ENCODE data around the gene KCND2.

KCND2 gene

DNA sequence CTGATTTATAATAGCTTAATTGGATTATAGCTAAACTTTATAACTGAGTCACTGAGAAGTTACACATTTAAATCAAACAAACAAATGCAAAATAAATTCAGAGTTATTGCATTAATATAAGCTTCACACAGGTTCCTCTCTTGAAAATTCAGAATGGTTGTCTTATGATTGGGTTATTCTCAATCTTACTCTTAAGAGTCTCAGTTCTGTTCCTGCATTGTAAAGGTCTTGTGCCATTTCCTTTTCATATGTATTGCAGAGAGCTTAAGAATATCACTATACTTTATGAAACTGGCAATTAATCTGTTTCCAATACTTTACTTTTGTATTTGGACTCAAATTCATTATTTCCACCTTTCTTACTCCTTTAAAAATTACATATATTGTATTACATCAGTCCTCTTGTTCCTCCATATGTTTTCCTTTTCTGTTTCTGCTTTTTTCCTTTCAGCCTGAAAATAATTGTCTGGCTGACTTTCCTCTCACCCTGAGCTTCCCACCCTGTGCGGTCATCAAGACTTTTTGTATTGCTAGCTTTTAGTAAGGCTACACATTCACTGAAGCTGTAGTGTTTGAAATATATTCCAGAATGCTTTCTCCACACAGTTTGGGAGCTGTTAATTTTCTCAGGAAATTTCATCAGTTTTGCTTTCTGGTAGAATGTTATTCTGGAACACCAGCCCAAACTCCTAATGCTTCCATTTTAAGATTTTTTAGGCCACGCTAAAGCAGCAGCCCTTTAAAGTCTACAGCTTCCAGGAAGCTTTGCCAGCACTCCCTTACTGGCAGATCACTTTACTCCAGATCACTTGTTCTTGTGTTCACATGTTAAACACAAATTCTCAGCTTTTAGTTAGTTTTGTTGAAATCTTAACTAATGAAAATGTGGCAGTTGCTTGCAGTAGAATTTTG, 139.4 kb downstream of the KCND2 start:
- no CpG with 5 or more reads among the region's 2 CpGs for WGBS, 2 donors (ENCODE audit: extremely low coverage in 2 of 2, insufficient read length in 2 of 2, insufficient replicate concordance in 1 of 2)
- H2BK5ac ChIP-seq (ENCODE audit: low read length), result no peak overlapping the region

DNA sequence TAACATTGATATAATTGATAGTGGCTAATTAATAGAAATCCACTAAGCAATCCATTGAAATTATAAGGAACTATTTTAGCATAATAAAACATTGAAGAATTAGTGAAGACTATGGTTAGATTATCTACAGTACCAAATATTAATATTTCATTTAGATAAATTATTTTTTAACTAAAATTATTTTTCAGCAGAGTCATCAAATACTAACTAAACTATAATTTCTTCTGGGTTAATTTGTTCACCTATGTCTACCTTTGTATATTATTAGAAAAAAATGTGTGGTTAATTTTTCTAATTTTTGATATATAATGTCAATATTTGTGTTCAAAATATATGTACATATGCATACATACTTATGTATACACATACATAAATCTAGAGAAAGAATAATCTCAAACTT, 140.2 kb downstream of the KCND2 start:
- no peak overlapping the region for H2AK5ac ChIP-seq (ENCODE audit: low read depth, low read length)
- no peak overlapping the region for H2BK120ac ChIP-seq (ENCODE audit: low read depth, low read length)
- no peaks in the 10 kb centered on the region for H3K9me3 ChIP-seq (replicated peaks in 1 of 2; ENCODE audit: control insufficient read depth in 2 of 2, insufficient read depth in 1 of 2, low read depth in 1 of 2, low read length in 2 of 2)
- no peak overlapping the region for H3K4me2 ChIP-seq (ENCODE audit: insufficient read depth, low read length, poor library complexity, severe bottlenecking)
- H3K27ac ChIP-seq (replicated peaks; ENCODE audit: low read length), result no peak overlapping the region
- no peaks in the 10 kb centered on the region for H3K27me3 ChIP-seq (ENCODE audit: control insufficient read depth in 3 of 3, insufficient read depth in 3 of 3, low read depth in 1 of 3, low read length in 3 of 3)
- no peak overlapping the region for H3K9ac ChIP-seq (ENCODE audit: low read depth, low read length, poor library complexity)
- H4K91ac ChIP-seq (ENCODE audit: low read depth, low read length, poor library complexity), result no peak overlapping the region
- no peak overlapping the region for H2AFZ ChIP-seq (ENCODE audit: low read length)
- no peak overlapping the region for H3K4me3 ChIP-seq (ENCODE audit: low read length in 2 of 2)
- DNase-seq (ENCODE audit: low spot score), result no peak
- H3K79me1 ChIP-seq (ENCODE audit: low read depth, low read length), result no peaks in the 10 kb centered on the region
- no peak overlapping the region for H2BK5ac ChIP-seq (ENCODE audit: low read length)
- H3K23ac ChIP-seq (ENCODE audit: low read depth, low read length, poor library complexity), result no peak overlapping the region
- H4K8ac ChIP-seq (ENCODE audit: low read depth, low read length), result no peak overlapping the region
- no peaks in the 10 kb centered on the region for H3K36me3 ChIP-seq (replicated peaks in 1 of 2; ENCODE audit: control insufficient read depth in 2 of 2, insufficient read depth in 2 of 2, low read length in 2 of 2)
- H3K4ac ChIP-seq (ENCODE audit: low read length), result no peak overlapping the region
- H3K4me1 ChIP-seq (ENCODE audit: control insufficient read depth in 2 of 2, insufficient read depth in 1 of 2, low read depth in 1 of 2, low read length in 2 of 2), result no peaks in the 10 kb centered on the region
- no peak overlapping the region for H2BK12ac ChIP-seq (ENCODE audit: low read length)
- no peak overlapping the region for H3K14ac ChIP-seq (ENCODE audit: low read length)
- no peak overlapping the region for H3K18ac ChIP-seq (ENCODE audit: low read length)
- no peak overlapping the region for H2BK15ac ChIP-seq (ENCODE audit: low read length)

More for the DNA sequence above, 139.4 kb downstream of the KCND2 start:
- Histone ChIP-seq H3K4ac (ENCODE audit: low read length) (no peak overlapping the region), H3K27me3 (ENCODE audit: control insufficient read depth in 3 of 3, insufficient read depth in 3 of 3, low read depth in 1 of 3, low read length in 3 of 3) (no peaks in the 10 kb centered on the region), H3K4me1 (ENCODE audit: control insufficient read depth in 2 of 2, insufficient read depth in 1 of 2, low read depth in 1 of 2, low read length in 2 of 2) (no peaks in the 10 kb centered on the region), H3K4me2 (ENCODE audit: insufficient read depth, low read length, poor library complexity, severe bottlenecking) (no peak overlapping the region), H3K27ac (replicated peaks; ENCODE audit: low read length) (no peak overlapping the region), H2BK12ac (ENCODE audit: low read length) (no peak overlapping the region), H3K23ac (ENCODE audit: low read depth, low read length, poor library complexity) (no peak overlapping the region), H3K9ac (ENCODE audit: low read depth, low read length, poor library complexity) (no peak overlapping the region), H3K18ac (ENCODE audit: low read length) (no peak overlapping the region), H3K4me3 (ENCODE audit: low read length in 2 of 2) (no peak overlapping the region), H3K79me1 (ENCODE audit: low read depth, low read length) (no peaks in the 10 kb centered on the region), H3K14ac (ENCODE audit: low read length) (no peak overlapping the region), H3K9me3 (replicated peaks in 1 of 2; ENCODE audit: control insufficient read depth in 2 of 2, insufficient read depth in 1 of 2, low read depth in 1 of 2, low read length in 2 of 2) (no peaks in the 10 kb centered on the region), H3K36me3 (replicated peaks in 1 of 2; ENCODE audit: control insufficient read depth in 2 of 2, insufficient read depth in 2 of 2, low read length in 2 of 2) (no peaks in the 10 kb centered on the region), H4K91ac (ENCODE audit: low read depth, low read length, poor library complexity) (no peak overlapping the region), H2AK5ac (ENCODE audit: low read depth, low read length) (no peak overlapping the region), H4K8ac (ENCODE audit: low read depth, low read length) (no peak overlapping the region), H2AFZ (ENCODE audit: low read length) (peak overlapping the region; percentile 53), H2BK120ac (ENCODE audit: low read depth, low read length) (no peak overlapping the region), H2BK15ac (ENCODE audit: low read length) (no peak overlapping the region)
- no peak for DNase-seq (ENCODE audit: low spot score)

DNA sequence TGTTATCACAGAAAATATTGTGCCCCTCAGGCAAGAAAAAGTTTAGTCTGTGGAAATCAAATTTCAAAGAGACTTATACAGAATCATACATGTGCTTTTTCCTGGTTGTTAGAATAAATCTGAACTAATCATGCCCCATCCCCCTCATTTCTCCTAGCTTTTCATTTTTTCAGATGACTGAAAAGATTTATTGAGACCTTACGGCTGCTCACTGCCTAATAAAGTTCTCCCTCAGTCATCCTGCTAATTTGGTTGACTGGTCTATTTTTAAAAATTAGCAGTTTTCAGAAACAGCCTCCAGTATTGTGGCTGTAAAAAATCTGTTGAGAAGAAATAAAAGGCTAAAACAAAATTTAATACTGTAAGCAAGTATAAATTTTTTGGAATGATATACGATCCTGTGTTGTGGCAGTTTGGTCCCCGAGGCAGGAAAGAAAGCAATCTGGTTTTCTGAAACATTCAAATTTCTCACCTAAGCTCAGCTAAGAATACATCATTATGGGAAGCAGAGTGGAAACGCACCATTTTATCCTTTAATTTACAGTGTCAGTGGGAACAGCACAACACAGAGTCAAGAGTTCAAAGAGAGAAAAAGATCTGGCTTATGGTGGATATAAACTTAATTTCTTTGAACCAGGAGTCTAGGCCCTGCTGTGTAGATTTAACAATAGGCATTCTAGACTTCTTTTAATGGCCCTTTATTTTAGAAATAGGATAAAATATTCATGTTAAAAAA, 144.4 kb downstream of the KCND2 start:
- Histone ChIP-seq H4K8ac (ENCODE audit: low read depth, low read length) (no peak overlapping the region), H2BK15ac (ENCODE audit: low read length) (no peak overlapping the region), H2AK5ac (ENCODE audit: low read depth, low read length) (no peak overlapping the region), H3K27ac (replicated peaks; ENCODE audit: low read length) (no peak overlapping the region), H3K4me2 (ENCODE audit: insufficient read depth, low read length, poor library complexity, severe bottlenecking) (no peak overlapping the region), H3K27me3 (ENCODE audit: control insufficient read depth in 3 of 3, insufficient read depth in 3 of 3, low read depth in 1 of 3, low read length in 3 of 3) (no peaks in the 10 kb centered on the region), H3K4me3 (ENCODE audit: low read length in 2 of 2) (no peak overlapping the region), H4K91ac (ENCODE audit: low read depth, low read length, poor library complexity) (no peak overlapping the region), H3K23ac (ENCODE audit: low read depth, low read length, poor library complexity) (no peak overlapping the region), H3K79me1 (ENCODE audit: low read depth, low read length) (no peaks in the 10 kb centered on the region), H2AFZ (ENCODE audit: low read length) (no peak overlapping the region), H3K9me3 (replicated peaks in 1 of 2; ENCODE audit: control insufficient read depth in 2 of 2, insufficient read depth in 1 of 2, low read depth in 1 of 2, low read length in 2 of 2) (no peaks in the 10 kb centered on the region), H3K14ac (ENCODE audit: low read length) (no peak overlapping the region), H3K9ac (ENCODE audit: low read depth, low read length, poor library complexity) (no peak overlapping the region), H3K4me1 (ENCODE audit: control insufficient read depth in 2 of 2, insufficient read depth in 1 of 2, low read depth in 1 of 2, low read length in 2 of 2) (no peaks in the 10 kb centered on the region), H3K18ac (ENCODE audit: low read length) (no peak overlapping the region), H2BK12ac (ENCODE audit: low read length) (no peak overlapping the region), H2BK120ac (ENCODE audit: low read depth, low read length) (no peak overlapping the region), H3K4ac (ENCODE audit: low read length) (no peak overlapping the region), H3K36me3 (replicated peaks in 1 of 2; ENCODE audit: control insufficient read depth in 2 of 2, insufficient read depth in 2 of 2, low read length in 2 of 2) (no peaks in the 10 kb centered on the region), H2BK5ac (ENCODE audit: low read length) (no peak overlapping the region)
- WGBS, 2 donors (ENCODE audit: extremely low coverage in 2 of 2, insufficient read length in 2 of 2, insufficient replicate concordance in 1 of 2), result no CpG with 5 or more reads among the region's 4 CpGs
- DNase-seq (ENCODE audit: low spot score), result no peak

DNA sequence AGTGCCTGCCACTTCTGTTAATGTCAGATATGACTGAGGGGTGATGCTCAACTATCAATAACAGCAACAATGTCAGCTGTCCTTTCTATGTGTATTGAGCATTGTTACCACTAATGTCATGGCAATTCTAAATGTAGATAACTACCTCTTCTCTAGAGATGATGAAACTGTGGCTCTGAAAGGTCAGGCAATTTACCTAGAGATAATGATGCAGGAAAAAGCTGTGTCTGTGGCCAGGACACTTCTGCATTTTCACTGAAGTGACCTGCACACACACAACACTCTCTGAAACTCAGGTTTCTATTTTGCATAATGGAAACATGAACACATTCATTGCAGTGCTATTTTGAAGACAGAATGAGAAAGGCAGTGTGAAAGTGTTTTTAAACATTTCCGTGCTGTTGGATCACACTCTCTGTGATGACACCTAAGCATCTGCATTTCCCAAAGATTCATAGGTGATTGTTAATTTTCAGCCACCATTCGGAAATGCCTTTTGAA, 148.2 kb downstream of the KCND2 start:
- Histone ChIP-seq H2BK5ac (ENCODE audit: low read length) (no peak overlapping the region), H2AFZ (ENCODE audit: low read length) (no peak overlapping the region), H2BK120ac (ENCODE audit: low read depth, low read length) (no peak overlapping the region), H2BK15ac (ENCODE audit: low read length) (no peak overlapping the region), H3K14ac (ENCODE audit: low read length) (no peak overlapping the region), H4K91ac (ENCODE audit: low read depth, low read length, poor library complexity) (no peak overlapping the region), H3K36me3 (replicated peaks in 1 of 2; ENCODE audit: control insufficient read depth in 2 of 2, insufficient read depth in 2 of 2, low read length in 2 of 2) (no peaks in the 10 kb centered on the region), H3K18ac (ENCODE audit: low read length) (no peak overlapping the region), H3K9ac (ENCODE audit: low read depth, low read length, poor library complexity) (no peak overlapping the region), H3K4me1 (ENCODE audit: control insufficient read depth in 2 of 2, insufficient read depth in 1 of 2, low read depth in 1 of 2, low read length in 2 of 2) (no peaks in the 10 kb centered on the region), H3K79me1 (ENCODE audit: low read depth, low read length) (no peaks in the 10 kb centered on the region), H3K9me3 (replicated peaks in 1 of 2; ENCODE audit: control insufficient read depth in 2 of 2, insufficient read depth in 1 of 2, low read depth in 1 of 2, low read length in 2 of 2) (no peaks in the 10 kb centered on the region), H3K4ac (ENCODE audit: low read length) (no peak overlapping the region), H3K27me3 (ENCODE audit: control insufficient read depth in 3 of 3, insufficient read depth in 3 of 3, low read depth in 1 of 3, low read length in 3 of 3) (no peaks in the 10 kb centered on the region), H4K8ac (ENCODE audit: low read depth, low read length) (no peak overlapping the region), H3K4me3 (ENCODE audit: low read length in 2 of 2) (no peak overlapping the region), H2AK5ac (ENCODE audit: low read depth, low read length) (no peak overlapping the region), H3K4me2 (ENCODE audit: insufficient read depth, low read length, poor library complexity, severe bottlenecking) (no peak overlapping the region), H3K27ac (replicated peaks; ENCODE audit: low read length) (no peak overlapping the region), H2BK12ac (ENCODE audit: low read length) (no peak overlapping the region), H3K23ac (ENCODE audit: low read depth, low read length, poor library complexity) (no peak overlapping the region)
- DNase-seq (ENCODE audit: low spot score), result no peak
- WGBS, 2 donors (ENCODE audit: extremely low coverage in 2 of 2, insufficient read length in 2 of 2, insufficient replicate concordance in 1 of 2), result no CpG with 5 or more reads among the region's 2 CpGs

Measured in neuronal stem cell (in vitro differentiated cells).